SKM-1 (cell line): ENCODE results near the gene NCKAP1.

ENCODE experiments used
- DNase-seq: peaks from one replicate; lab custom pipeline; 2025; ENCODE audit not compliant: unreplicated experiment; lab: John Stamatoyannopoulos, UW

The NCKAP1 gene

DNA sequence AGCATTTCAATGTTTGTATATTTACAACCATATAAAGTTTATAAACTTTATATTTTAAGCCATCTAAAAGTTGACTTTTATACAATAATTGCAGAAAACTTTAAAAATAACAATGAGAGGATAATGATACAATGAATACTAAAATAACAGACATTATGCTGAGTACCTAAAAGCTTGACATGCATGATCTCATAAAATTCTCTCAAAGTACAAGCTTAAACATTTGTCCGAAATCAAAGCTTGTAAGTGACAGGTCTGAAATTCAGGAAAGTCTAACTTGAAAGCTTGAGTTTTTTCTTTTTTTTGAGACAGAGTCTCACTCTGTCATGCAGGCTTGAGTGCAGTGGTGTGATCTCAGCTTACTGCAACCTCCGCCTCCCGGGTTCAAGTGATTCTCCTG lies 87.7 kb downstream of the NCKAP1 start:
- no peak for DNase-seq

- no peak for DNase-seq
Observed at GRCh38 chr2:182949572-182950189, 88.6 kb downstream of the NCKAP1 start.

DNA sequence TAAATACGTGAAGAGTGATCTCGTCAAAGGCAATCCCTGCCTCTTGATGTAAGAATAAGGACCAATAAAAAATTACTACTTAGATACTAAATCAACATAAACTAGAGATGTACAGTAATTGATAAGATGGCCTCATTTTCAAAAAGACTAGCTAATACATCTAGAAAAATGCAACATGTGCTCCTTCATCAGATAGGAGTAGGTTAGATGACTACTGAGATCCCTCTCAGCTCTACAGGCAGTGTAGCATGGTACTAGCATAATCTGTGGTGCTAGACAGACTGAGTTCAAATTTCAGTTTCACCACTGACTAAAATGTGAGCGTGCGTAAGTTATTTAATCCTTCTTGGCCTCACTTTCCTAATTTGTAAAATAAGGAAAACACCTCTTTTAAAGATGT lies 89.2 kb downstream of the NCKAP1 start:
- no peak for DNase-seq

DNA sequence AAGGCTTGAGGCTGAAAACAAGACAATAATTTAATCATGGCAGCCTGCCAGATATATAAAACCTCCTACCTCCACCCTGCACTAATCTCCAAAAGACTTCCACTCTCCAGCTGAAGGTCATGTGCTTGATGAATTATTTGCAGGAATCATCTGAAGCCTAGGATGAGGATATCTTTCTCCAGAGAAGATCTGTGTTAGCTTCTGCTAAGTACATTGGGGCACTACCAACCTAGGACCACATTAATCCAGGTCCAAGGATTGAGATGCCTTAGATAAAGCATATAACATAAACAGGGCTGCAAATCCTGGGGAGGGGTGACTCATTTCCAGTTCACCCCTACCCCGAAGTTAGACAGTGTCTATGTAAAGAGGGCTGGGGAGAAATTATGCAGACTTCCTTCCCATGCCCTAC lies 91.3 kb downstream of the NCKAP1 start:
- DNase-seq: no peak

DNA sequence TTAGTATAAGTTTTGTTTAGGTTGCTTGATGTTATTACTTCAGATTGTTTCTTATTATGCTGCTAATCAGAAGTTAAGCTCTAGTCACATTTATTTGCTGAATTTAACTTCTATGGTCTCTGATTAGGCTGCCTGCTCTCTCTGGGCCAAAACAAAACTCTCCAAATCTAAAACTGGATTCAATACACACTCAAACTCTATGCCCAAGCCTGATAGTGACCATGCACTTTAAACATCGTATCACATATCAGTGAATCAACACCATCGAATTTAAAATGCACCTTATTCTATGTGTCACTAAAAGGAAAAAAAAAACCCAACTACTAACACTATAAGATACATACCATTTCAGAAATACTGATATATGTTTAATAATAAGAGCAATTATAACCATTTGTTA lies 94.9 kb downstream of the NCKAP1 start:
- no peak for DNase-seq

DNA sequence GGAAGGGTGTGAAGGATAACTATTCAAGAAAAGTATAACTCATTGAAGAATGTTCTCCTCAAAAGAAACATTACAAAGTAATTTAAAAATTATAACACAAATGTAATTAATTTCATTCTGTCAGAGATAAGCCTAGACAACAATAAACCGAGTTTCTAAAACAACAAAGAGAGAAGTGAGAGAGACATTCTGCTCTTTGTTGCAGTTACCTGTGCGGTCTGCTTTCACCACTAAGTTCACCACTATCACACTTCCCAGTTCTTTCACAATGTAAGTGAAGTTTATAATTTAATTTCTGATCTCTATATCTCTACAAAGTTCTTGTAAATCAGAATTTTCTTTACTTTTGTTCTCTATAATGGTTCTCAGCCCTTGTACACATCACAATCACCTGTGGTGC lies 95.5 kb downstream of the NCKAP1 start:
- DNase-seq: no peak

DNA sequence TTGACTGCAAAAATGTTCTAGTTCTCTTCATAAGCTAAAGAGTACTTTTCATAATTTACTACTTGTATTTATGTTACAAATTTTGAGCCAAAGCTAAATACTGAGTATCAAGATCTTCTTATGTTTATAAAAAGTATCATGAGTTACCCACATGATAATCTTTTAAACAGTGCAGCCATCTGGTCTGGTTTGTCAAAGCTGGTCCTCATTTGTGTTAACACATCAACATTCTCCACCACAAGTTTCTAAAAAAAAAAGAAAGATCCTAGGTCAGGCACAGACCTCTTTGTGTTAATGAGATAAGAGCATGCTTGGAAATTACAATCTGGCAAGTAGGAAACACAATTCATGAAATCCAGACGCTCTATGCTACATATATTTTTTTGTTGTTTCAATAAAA lies 96.3 kb downstream of the NCKAP1 start:
- no peak for DNase-seq

GRCh38 chr2:182941121-182941722 lies 97.0 kb downstream of the NCKAP1 start:
- DNase-seq: no peak

DNA sequence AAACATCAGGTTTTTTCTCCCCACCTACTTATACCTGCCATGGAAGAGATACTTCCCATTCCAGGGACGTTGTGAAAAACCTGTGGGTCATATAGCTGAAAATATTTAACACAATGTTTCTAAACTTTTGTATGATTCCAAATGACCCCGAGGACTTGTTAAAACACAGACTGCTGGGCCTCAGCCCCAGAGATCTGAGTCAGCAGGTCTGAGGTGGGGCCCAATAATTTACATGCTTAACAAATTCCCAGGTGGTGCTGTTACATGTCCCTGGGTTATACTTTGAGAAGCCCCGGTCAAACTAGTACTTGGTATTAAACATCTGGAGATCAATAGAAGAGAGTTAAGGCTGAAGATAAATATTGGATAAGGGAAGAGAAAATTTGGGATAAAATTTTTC lies 100.4 kb downstream of the NCKAP1 start:
- no peak for DNase-seq

- DNase-seq: no peak
Observed at GRCh38 chr2:182933629-182934028, 104.6 kb downstream of the NCKAP1 start.

GRCh38 chr2:182929972-182930371 lies 108.3 kb downstream of the NCKAP1 start:
- DNase-seq: no peak

DNA sequence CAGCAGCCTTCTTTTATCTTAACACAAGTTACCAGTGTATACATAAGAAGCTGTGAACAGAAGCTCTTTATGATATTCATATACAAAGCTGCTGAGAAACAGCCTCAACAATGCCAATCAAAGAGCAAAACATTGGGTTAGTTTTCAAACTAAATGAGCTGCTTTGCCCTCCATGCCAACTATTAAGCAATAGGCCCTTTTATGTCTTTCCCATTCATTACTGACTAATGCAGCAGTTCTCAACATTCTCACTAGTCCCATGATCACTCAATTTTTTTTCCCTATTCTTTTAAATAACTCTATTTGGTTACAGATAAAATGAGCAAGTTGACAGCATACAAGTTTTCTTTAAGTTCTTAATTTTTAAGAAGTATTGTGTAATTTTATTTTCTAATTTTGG lies 114.0 kb downstream of the NCKAP1 start:
- no peak for DNase-seq

GRCh38 chr2:182921234-182921633 lies 117.0 kb downstream of the NCKAP1 start:
- no peak for DNase-seq

DNA sequence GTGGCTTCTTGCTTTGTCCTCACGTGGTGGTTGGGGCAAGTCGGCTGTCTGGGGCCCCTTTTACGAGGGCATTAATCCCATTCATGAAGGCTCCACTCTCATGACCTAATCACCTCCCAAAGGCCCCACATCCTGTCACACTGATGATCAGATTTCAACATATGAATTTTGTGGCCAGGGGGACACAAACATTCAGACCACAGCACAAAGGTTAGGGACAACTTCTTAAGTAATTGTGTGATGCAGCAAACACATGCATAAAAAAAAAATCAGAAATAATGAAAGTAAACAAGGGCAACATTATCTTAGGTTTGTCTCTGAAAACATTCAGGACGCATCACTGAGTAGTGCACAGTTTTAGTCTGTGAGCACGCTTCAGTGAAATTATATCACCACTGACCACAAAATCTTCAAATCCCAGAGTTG lies 117.6 kb downstream of the NCKAP1 start:
- DNase-seq: no peak

GRCh38 chr2:182920089-182920488 lies 118.2 kb downstream of the NCKAP1 start:
- DNase-seq: no peak

GRCh38 chr2:182918961-182919652 lies 119.2 kb downstream of the NCKAP1 start:
- no peak for DNase-seq

DNA sequence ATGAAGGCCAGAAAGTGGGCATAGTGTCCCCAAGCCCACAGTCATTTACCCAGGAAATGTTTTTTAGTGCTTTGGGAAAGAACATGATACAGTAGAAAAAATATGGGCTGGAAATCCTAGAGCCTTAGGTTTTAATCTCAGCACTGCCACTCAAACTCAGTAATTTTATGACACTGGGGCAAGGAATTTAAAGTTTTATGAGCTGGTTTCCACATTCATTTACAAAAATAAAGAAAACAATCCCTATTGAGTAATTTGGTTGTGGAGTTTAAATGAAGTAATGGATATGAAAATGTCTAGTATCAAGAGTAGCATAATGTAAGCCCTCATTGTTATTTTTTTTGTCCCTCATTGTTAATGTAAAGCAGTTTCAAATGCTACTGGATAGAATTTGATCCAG lies 120.3 kb downstream of the NCKAP1 start:
- DNase-seq: no peak

DNA sequence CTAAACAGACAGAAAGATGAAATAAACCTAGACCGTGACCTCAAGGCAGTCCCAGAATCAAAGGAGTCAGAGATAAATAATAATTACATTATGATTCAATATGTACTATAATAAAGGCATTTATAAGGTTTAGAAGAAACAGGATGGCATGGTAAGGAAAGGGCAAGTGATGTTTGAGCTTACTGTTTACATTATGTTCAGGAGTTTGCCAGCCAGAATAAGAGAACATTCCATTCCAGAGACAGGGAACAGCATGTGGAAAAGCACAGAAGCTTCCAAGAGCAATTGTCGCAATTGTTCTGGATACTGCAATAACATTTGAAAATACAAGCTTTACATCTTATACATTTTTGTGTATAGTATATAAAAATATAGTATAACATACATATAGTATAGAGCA lies 121.8 kb downstream of the NCKAP1 start:
- no peak for DNase-seq

DNA sequence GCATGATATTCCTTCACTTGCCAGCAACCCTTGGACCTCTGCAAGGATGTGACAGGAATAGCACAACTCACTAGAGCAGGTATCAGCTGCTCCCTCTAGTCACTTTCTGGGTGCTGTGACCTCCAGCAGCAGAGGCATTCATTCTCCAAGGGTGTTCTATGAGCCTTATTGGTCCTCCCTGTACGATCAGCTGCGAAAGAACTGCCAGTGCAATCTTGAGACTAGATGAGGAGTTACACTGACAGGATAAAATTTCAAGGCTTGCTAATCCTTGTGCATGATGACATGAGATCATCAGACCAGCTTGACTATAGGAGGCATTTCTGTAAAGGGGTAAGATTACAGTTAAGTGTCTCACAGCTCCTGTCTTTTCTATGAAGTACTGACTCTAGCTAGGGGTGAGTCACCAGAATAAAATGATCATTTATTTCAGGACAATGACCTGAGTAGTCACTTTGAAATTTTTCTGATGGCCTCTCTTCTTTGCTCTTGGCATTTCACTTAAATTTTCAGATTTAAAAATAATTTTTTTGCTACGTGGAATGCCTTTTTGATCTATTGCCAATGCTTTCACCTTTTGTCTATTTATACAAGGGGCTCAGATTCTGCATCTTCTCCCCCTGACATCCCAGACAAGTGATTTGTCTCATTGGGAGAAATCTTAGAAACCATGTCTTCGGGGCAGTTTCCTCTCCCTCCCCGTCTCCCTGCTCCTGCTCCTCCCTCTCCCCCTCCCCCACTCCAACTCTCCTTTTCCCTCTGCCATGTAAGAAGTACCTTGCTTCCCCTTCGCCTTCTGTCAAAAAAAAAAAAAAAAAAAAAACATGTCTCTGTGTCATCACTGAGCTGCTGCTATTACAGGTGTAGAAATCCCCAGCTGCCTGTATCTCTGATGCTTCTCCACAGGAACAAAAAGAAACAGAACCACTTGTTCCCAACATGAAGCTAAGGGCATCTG lies 122.6 kb downstream of the NCKAP1 start:
- no peak for DNase-seq

DNA sequence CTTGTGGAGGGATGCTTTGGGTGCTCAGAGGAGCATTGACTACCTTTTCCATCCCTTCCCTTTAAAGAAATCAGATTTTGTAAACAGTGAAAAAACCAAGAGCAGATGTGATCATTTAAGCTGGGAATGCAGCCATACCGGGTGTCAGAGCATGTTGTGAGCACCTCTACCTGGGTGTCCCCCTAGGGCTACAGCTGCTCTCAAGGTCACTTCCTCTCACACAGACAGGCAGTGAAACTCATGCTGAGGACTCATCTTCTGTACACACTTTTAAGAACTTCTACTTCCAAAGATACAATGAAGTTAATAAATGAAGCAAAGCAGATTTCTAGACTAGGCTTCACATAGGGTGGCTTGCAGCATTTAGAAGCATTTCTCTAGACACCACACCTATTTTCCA lies 123.4 kb downstream of the NCKAP1 start:
- no peak for DNase-seq

DNA sequence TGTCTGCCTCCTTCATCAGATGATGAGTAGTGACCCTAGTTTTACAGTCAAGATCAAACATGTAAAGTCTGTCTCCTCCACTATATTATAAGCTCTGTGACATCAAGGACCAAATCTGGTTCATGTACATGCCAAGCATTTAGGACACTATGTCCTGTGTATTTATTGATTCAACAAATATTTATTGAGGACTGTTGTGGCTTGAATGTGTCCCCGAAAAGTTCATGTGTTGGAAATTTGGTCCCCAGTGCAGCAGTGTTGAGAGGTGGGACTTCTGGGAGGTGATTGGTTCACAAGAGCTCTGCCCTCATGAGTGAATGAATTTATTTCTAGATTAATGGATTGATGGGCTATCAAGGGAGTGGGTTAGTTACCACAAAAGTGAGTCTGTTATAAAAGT lies 125.2 kb downstream of the NCKAP1 start:
- DNase-seq: no peak
